HG03575 (cell line): Measurements from ENCODE around the gene ITSN1.
"Not testable (repeated sequence)": the region's sequence is repeated elsewhere in the genome, so short reads cannot be mapped to it uniquely, and the experiment has no call there.

ENCODE experiments used
- ATAC-seq: cut with Tn5 transposase; IDR thresholded peaks from one replicate; pipeline ENCODE4 v1.9.1; 2021; ENCODE audit not compliant: unreplicated experiment, insufficient number of reproducible peaks, low FRiP score; ENCODE audit errors: extremely low read depth

Gene ITSN1

DNA sequence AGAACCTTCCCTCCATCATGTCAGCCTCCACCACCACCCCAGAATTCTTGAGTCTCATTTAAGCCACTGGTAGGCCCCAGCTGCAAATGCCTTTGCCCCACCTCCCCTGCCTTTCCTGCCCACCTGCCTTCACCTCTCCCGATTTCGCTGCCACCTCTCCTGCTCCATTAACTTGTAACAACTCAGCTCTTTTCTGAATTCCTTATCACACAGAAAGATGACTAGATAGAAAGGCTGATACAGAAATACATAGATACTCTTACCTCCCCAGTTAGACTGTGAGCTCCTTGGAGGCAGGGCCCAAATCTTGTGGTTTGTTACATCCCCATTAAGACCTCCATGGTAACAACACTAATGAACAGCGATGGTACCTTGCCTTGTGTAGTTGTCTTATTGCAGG is 203.8 kb downstream of the ITSN1 start:
- ATAC-seq: no peak

- no peak for ATAC-seq
These were observed 205.4 kb downstream of the ITSN1 start for GRCh38 chr21:33847588-33848248.

- ATAC-seq: no peak
These were observed 206.1 kb downstream of the ITSN1 start for GRCh38 chr21:33848249-33848953.

DNA sequence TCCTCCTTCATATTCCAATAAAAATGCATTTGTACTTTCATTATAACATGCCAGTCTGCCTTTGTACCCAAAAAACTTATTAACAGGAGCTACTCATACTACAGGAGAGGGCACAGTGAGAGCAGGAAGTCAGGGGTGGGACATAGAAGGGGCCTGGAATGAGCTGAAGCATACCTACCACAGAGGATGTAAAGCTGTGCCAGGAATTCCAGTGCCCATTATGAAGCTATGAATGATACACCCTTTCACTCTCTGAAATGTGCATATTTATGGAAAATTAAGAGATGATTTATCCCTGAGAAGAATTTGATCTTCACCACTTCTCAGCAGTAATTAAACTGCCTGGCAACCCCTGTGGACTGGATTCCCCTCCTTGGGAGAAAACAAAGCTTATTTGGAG is 207.5 kb downstream of the ITSN1 start:
- no peak for ATAC-seq

GRCh38 chr21:33850401-33850800 is 208.1 kb downstream of the ITSN1 start:
- no peak for ATAC-seq

GRCh38 chr21:33850985-33851384 is 208.7 kb downstream of the ITSN1 start:
- no peak for ATAC-seq

DNA sequence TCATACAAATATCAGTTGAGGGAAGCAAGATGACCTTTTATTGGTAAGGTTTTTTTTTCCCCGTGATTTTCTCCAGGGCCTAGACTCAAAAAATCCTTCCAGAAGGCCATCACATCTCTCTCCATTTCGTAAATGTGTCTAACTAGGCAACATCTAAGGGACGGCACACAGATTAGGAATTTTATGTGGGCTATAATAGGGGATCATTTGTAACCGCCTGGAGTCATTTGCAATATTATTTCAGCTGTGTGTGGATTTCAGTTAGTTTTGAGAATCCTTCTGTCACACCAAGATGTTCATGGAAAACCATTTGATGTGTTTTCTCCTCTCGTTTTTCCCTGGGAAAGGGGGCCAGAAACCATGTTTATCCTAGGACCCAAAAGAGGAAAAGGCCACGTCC is 210.2 kb downstream of the ITSN1 start:
- ATAC-seq: no peak

DNA sequence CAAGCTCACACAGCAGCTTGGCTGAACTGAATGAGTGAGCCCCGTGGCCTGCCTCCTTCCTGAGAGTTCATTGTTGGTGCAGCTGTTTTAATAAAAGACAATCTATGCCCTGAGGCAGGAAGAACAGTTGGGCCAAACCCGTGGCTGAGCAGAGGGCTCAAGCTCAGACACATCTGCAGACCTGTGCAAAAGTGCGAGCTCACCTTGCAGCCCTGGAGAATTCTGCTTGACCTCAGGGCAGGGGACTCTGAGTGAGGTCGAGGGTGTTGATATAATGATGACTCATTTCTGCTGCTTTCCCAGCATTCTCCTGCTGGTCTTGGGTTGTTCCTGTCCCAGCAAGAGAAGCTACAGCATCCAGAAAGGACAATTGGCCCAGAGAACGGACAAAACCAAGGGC is 212.3 kb downstream of the ITSN1 start:
- ATAC-seq: no peak

- no peak for ATAC-seq
These were observed 212.9 kb downstream of the ITSN1 start for GRCh38 chr21:33855190-33855589.

DNA sequence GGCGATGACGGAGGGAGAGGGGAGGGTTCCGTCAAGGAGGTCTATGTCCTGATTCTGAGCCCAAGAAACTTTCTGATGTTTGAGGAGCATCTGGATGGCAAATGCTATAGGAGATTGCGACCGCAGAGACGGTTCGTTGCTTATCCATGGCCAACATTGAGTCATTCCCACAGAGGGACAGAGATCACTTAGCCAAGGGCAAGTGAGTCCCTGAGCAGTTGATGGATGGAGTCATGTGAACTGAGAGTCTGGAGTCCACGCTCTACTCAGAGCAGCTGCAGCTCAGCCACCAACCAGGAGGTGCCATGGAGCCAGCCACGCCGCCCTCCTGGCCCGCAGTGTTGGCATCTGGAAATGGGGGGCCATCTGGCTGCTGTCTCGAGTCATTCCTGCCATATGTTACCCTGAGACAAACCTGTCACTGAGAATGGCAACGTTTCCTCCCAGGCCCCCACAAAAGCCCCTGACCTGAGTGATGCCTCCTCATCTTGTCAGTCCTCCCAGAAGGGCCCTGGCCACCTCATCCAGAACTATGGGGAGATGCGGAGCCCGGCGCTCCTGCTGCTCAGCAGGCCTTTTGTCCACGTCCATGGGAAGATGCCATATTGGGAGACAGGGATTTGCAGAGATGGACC is 214.7 kb downstream of the ITSN1 start:
- ATAC-seq: no peak

DNA sequence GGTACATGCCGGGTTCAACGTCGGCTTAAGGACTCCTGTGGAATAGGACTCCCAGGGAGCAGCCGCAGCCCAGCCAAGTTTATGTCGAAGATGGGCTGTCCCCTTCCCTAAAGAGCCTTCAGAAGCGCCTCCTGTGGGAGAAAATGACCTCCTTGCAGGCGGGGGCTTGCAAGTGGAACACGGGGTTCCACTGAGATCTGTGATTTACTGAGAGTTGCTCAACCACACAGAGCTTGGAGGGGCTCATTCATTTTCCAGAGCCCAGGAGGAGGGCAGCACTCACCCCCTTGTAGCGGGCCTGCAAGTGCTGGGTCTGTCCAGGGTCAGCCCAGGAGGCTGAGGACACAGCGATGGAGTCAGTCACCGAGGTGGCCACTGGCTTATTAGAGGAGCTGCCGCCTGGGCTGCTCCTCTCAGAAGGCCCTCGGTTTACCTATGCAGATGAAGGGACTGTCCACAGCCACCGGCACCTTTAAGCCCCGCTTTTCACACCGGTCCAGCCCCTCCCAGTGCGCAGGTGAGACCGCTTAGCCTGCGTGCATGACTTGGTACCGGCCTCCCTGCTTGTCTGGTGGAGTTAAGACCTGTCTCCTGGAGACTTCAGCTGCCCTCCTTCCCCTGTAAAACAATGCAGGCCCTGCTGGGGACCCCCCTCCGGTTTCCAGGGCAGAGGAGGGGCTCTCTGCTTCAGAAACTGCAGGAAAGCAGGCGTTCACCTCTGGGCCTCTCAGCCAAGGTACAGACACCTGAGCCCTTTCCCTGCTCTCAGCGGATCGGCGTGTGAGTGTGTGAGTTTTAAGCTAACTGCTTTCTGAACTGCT is 215.8 kb downstream of the ITSN1 start:
- ATAC-seq: no peak

GRCh38 chr21:33858667-33859372 is 216.5 kb downstream of the ITSN1 start:
- no peak for ATAC-seq

- ATAC-seq: no peak
These were observed 217.2 kb downstream of the ITSN1 start for GRCh38 chr21:33859373-33860102.

GRCh38 chr21:33860332-33860879 is 218.1 kb downstream of the ITSN1 start:
- ATAC-seq: no peak

- ATAC-seq: no peak
These were observed 218.8 kb downstream of the ITSN1 start for GRCh38 chr21:33861125-33861524.

DNA sequence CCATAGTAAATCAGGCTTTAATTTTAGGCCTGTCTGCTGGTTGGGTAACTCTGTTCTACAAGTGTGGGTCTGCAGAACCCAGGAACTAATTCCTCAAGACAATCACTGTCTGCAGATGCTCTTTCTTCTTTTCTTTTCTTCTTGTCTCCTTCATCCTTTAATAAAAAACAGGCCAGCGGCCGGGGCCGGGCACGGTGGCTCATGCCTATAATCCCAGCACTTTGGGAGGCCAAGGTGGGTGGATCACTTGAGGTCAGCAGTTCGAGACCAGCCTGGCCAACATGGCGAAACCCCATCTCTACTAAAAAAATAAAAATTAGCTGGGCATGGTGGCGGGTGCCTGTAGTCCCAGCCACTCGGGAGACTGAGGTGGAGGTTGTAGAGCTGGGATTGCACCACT is 220.9 kb downstream of the ITSN1 start:
- not testable (repeated sequence) for ATAC-seq

DNA sequence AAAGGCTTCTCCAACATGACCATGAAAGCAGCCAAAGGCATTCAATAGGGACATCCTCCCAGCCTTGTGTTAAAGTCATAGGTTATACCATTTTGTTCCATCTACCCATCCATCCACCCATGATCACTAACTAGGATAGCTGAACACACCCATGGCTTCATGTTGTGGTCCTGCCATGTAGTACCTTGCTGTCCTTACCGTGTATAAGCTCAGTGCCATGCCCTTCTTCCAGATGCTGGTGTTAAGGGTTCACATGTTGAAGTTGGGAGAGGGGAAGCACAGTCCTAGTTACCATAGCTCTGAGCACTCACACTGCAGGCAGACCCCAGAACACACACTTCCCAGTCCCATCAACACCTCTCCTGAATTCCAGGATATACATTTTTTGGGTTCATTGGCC is 221.8 kb downstream of the ITSN1 start:
- ATAC-seq: no peak

GRCh38 chr21:33865176-33865575 is 222.9 kb downstream of the ITSN1 start:
- ATAC-seq: no peak
